CD4-positive, CD25-positive, alpha-beta regulatory T cell (primary cell): ENCODE results near the gene UGT1A6. TPM values are rescaled to one million over a fixed set of nuclear protein-coding genes. Genes with fewer than 3 reads are reported as not detected.
"Not testable (repeated sequence)": the region's sequence is repeated elsewhere in the genome, so short reads cannot be mapped to it uniquely, and the experiment has no call there.

Source experiments
- ATAC-seq, 2 donors: fragments of 150-1000 bp; cut with Tn5 transposase; one replicate each; pipeline ENCODE4 v1.10.0; 2021; ENCODE audit warnings: low read depth in 2 of 2, moderate number of reproducible peaks in 2 of 2, moderate library complexity in 1 of 2
- DNase-seq, 3 donors: peaks; one replicate each; pipeline versions ENCODE4 v3.0.0 to v3.0.0-alpha.2; 2012 to 2022; ENCODE audit warnings: mixed read lengths in 1 of 3
- H3K27ac ChIP-seq: one replicate; pipeline ENCODE4 v1.7.0; 2013; ENCODE audit warnings: mild to moderate bottlenecking, low read length; ENCODE audit not compliant: insufficient read depth, poor library complexity, severe bottlenecking
- H3K27me3 ChIP-seq: one replicate; pipeline ENCODE4 v1.7.0; 2013; ENCODE audit warnings: low read length; ENCODE audit not compliant: control insufficient read depth, insufficient read depth
- H3K36me3 ChIP-seq: one replicate; pipeline ENCODE4 v1.7.0; 2013; ENCODE audit warnings: mild to moderate bottlenecking, low read length, moderate library complexity; ENCODE audit not compliant: control insufficient read depth, insufficient read depth
- H3K4me1 ChIP-seq: 2 replicates; pipeline ENCODE4 v1.7.0; 2013; ENCODE audit warnings: mild to moderate bottlenecking, low read length; ENCODE audit not compliant: insufficient read depth, control insufficient read depth, poor library complexity, severe bottlenecking
- H3K4me3 ChIP-seq: one replicate; pipeline ENCODE4 v1.7.0; 2013; ENCODE audit warnings: low read depth, mild to moderate bottlenecking, low read length, moderate library complexity
- H3K9me3 ChIP-seq, 2 experiments: 1 replicate in 1 of 2; 2 replicates in 1 of 2; pipeline ENCODE4 v1.7.0; 2013; ENCODE audit warnings: low read length in 2 of 2, mild to moderate bottlenecking in 1 of 2, moderate library complexity in 1 of 2; ENCODE audit not compliant: control insufficient read depth in 2 of 2
- H3K27ac Mint-ChIP-seq, 3 donors: one replicate each; pipeline ENCODE4 v1.8.0; 2020 to 2022; ENCODE audit warnings: mild to moderate bottlenecking in 3 of 3, mixed read lengths in 3 of 3, moderate library complexity in 2 of 3
- H3K27me3 Mint-ChIP-seq: one replicate; pipeline ENCODE4 v1.8.0; 2022; ENCODE audit warnings: mild to moderate bottlenecking, mixed read lengths
- H3K36me3 Mint-ChIP-seq: one replicate; pipeline ENCODE4 v1.8.0; 2020; ENCODE audit warnings: mixed read lengths
- H3K4me1 Mint-ChIP-seq, 4 donors: one replicate each; pipeline ENCODE4 v1.8.0; 2020 to 2022; ENCODE audit warnings: mixed read lengths in 4 of 4, mild to moderate bottlenecking in 1 of 4
- H3K4me3 Mint-ChIP-seq, 4 donors: one replicate each; pipeline ENCODE4 v1.8.0; 2020 to 2022; ENCODE audit warnings: mild to moderate bottlenecking in 4 of 4, mixed read lengths in 4 of 4, moderate library complexity in 3 of 4
- H3K9me3 Mint-ChIP-seq, 7 donors: one replicate each; pipeline ENCODE4 v1.8.0; 2020 to 2022; ENCODE audit warnings: mixed read lengths in 7 of 7, mild to moderate bottlenecking in 3 of 7, moderate library complexity in 2 of 7
- polyA plus RNA-seq, 4 donors: library from polyadenylated mRNA; unstranded; fragments of 300-500 nt; fragmentation: Illumina TruSeq; gene quantifications; one replicate each; pipeline ENCODE4 v1.2.3, GENCODE V29; 2021
- total RNA-seq: library from RNA; stranded (reverse); gene quantifications from one replicate; pipeline ENCODE4 v1.2.3, GENCODE V29; 2022

UGT1A6 gene
- total and polyA plus RNA-seq, 5 donors from 2014 or later, result not detected

- no peak for ATAC-seq
- H3K4me3 ChIP-seq, result no peak overlapping the region
- H3K36me3 Mint-ChIP-seq, result no peaks in the 10 kb centered on the region
- H3K27me3 Mint-ChIP-seq, result peaks cover 24% of the 10 kb centered on the region
- no peaks in the 10 kb centered on the region for H3K4me1 ChIP-seq
- peaks cover 2% of the 10 kb centered on the region for H3K27me3 ChIP-seq
- no peaks in the 10 kb centered on the region for H3K36me3 ChIP-seq
- no peaks in the 10 kb centered on the region for H3K9me3 ChIP-seq
- H3K9me3 Mint-ChIP-seq, result peaks cover 0 to 6% (median 0%) of the 10 kb centered on the region in 7 donors
- no peak for DNase-seq
- H3K4me1 Mint-ChIP-seq, result no peaks in the 10 kb centered on the region
- H3K27ac ChIP-seq, result no peak overlapping the region
- H3K27ac Mint-ChIP-seq, result no peak overlapping the region
- H3K4me3 Mint-ChIP-seq, result no peak overlapping the region
Observed at GRCh38 chr2:233699424-233700027, 6.8 kb downstream of the UGT1A6 start.

- H3K36me3 Mint-ChIP-seq, result no peaks in the 10 kb centered on the region
- Histone ChIP-seq H3K9me3 (no peaks in the 10 kb centered on the region), H3K4me1 (no peaks in the 10 kb centered on the region), H3K27ac (no peak overlapping the region), H3K36me3 (no peaks in the 10 kb centered on the region), H3K27me3 (peaks cover 2% of the 10 kb centered on the region), H3K4me3 (no peak overlapping the region)
- DNase-seq, result no peak
- ATAC-seq, result no peak
- H3K27ac Mint-ChIP-seq, result no peak overlapping the region
- no peaks in the 10 kb centered on the region for H3K4me1 Mint-ChIP-seq
- H3K27me3 Mint-ChIP-seq, result peaks cover 24% of the 10 kb centered on the region
- no peak overlapping the region for H3K4me3 Mint-ChIP-seq
- peaks cover 0 to 6% (median 0%) of the 10 kb centered on the region in 7 donors for H3K9me3 Mint-ChIP-seq
Observed at GRCh38 chr2:233700028-233700635, 7.4 kb downstream of the UGT1A6 start.

GRCh38 chr2:233700842-233701241 is 8.2 kb downstream of the UGT1A6 start:
- peaks cover 19% of the 10 kb centered on the region for H3K27me3 Mint-ChIP-seq
- H3K27ac ChIP-seq, DNase-seq, H3K36me3 ChIP-seq, H3K4me3 Mint-ChIP-seq, H3K36me3 Mint-ChIP-seq, H3K4me1 Mint-ChIP-seq, ATAC-seq, H3K9me3 Mint-ChIP-seq, H3K27me3 ChIP-seq, H3K27ac Mint-ChIP-seq, H3K4me3 ChIP-seq, H3K9me3 ChIP-seq, H3K4me1 ChIP-seq: not testable (repeated sequence)

- Mint-ChIP-seq H3K27ac (peak overlapping the region in 1 of 3 donors; percentile 92), H3K9me3 (peaks cover 0 to 6% (median 0%) of the 10 kb centered on the region in 7 donors), H3K27me3 (peaks cover 7% of the 10 kb centered on the region), H3K4me3 (no peak overlapping the region), H3K36me3 (no peaks in the 10 kb centered on the region), H3K4me1 (no peaks in the 10 kb centered on the region)
- no peaks in the 10 kb centered on the region for H3K4me1 ChIP-seq
- ATAC-seq, result no peak
- H3K9me3 ChIP-seq, result no peaks in the 10 kb centered on the region
- H3K4me3 ChIP-seq, result no peak overlapping the region
- DNase-seq, result no peak
- peaks cover 2% of the 10 kb centered on the region for H3K27me3 ChIP-seq
- no peak overlapping the region for H3K27ac ChIP-seq
- no peaks in the 10 kb centered on the region for H3K36me3 ChIP-seq
Observed at GRCh38 chr2:233702238-233702637, 9.5 kb downstream of the UGT1A6 start.

DNA sequence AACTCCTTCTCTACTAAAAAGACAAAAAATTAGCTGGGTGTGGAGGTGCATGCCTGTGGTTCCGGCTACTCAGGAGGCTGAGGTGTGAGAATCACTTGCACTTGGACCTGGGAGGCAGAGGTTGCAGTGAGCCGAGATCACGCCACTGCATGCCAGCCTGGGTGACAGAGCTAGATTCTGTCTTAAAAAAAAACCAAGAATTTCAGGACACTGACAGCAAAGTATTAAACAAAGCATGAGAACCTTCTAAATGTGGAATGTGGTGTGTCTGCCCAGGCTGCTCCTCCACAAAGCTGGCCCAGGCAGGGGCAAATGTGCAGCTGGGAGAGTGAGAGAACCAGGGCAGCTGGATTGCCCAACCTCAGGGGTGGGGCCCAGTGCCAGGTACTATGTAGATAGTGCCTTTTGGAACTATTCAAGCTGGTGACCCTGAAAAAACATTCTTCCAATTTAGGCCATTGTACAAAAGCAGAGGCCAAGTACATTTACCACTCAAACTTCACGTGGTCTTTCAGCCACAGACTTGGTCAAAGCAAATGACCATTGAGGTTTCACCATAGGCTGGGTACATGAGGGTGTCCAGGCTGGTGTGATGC is 13.3 kb downstream of the UGT1A6 start:
- no peaks in the 10 kb centered on the region for H3K4me1 ChIP-seq
- ATAC-seq, result no peak
- DNase-seq, result no peak
- H3K4me3 ChIP-seq, result no peak overlapping the region
- peaks cover 0 to 5% (median 0%) of the 10 kb centered on the region in 7 donors for H3K9me3 Mint-ChIP-seq
- H3K27ac Mint-ChIP-seq, result no peak overlapping the region
- peaks cover 9% of the 10 kb centered on the region for H3K27me3 ChIP-seq
- H3K4me3 Mint-ChIP-seq, result no peak overlapping the region
- H3K36me3 ChIP-seq, result no peaks in the 10 kb centered on the region
- H3K9me3 ChIP-seq, result no peaks in the 10 kb centered on the region
- H3K27ac ChIP-seq, result no peak overlapping the region
- no peaks in the 10 kb centered on the region for H3K36me3 Mint-ChIP-seq
- peaks cover 20% of the 10 kb centered on the region for H3K27me3 Mint-ChIP-seq
- H3K4me1 Mint-ChIP-seq, result no peaks in the 10 kb centered on the region

GRCh38 chr2:233706720-233707119 is 14.0 kb downstream of the UGT1A6 start:
- H3K27ac Mint-ChIP-seq, result no peak overlapping the region
- no peaks in the 10 kb centered on the region for H3K9me3 ChIP-seq
- no peak for ATAC-seq

DNA sequence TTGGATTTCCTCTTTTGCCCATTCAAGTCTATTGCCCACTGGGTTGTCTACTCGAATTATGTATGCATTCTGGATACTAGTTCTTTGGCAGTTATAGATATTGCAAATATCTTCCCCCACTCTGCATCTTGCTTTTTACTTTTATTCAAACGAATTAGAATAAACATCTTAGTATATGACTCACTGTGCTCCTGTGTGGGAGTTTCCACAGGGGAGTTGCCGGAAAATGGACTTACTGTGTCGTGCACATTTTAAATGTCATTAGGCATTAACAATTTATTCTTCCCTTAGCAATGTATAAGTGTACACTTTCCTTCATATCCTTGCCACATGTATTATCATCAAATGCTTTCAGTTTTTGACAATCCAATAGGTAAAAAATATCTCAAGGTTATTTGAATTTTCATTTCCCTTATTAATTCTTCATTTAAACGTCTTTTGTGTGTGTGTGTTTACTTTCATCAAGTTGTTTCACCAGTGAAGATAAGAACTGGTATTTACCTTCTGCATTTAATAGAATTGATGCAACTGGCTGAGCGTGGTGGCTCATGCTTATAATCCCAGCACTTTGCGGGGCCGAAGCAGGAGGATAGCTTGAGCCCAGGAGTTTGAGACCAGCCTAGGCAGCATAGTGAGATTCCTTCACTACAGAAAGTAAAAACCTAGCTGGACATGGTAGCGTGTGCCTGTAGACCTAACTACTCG is 15.4 kb downstream of the UGT1A6 start:
- ATAC-seq (no peak), DNase-seq (no peak)
- Mint-ChIP-seq H3K27me3 (peaks cover 13% of the 10 kb centered on the region), H3K36me3 (no peaks in the 10 kb centered on the region), H3K4me1 (no peaks in the 10 kb centered on the region), H3K4me3 (no peak overlapping the region), H3K27ac (no peak overlapping the region), H3K9me3 (peaks cover 0 to 5% (median 0%) of the 10 kb centered on the region in 7 donors)
- H3K27ac ChIP-seq, result no peak overlapping the region
- no peaks in the 10 kb centered on the region for H3K36me3 ChIP-seq
- H3K4me3 ChIP-seq, result no peak overlapping the region
- no peaks in the 10 kb centered on the region for H3K4me1 ChIP-seq
- H3K27me3 ChIP-seq, result peaks cover 9% of the 10 kb centered on the region
- H3K9me3 ChIP-seq, result no peaks in the 10 kb centered on the region

More at GRCh38 chr2:233706720-233707119, 14.0 kb downstream of the UGT1A6 start:
- no peaks in the 10 kb centered on the region for H3K4me1 Mint-ChIP-seq
- no peak for DNase-seq
- Histone ChIP-seq H3K27ac (no peak overlapping the region), H3K36me3 (no peaks in the 10 kb centered on the region), H3K27me3 (peaks cover 9% of the 10 kb centered on the region), H3K4me3 (no peak overlapping the region), H3K4me1 (no peaks in the 10 kb centered on the region)
- no peak overlapping the region for H3K4me3 Mint-ChIP-seq
- H3K27me3 Mint-ChIP-seq, result peaks cover 19% of the 10 kb centered on the region
- H3K9me3 Mint-ChIP-seq, result peaks cover 0 to 5% (median 0%) of the 10 kb centered on the region in 7 donors
- H3K36me3 Mint-ChIP-seq, result no peaks in the 10 kb centered on the region
